ENCODE results near the gene PCDHGA1.
A peak's percentile ranks its signal among the peaks of the same experiment; 100 is the strongest.

The PCDHGA1 gene

DNA sequence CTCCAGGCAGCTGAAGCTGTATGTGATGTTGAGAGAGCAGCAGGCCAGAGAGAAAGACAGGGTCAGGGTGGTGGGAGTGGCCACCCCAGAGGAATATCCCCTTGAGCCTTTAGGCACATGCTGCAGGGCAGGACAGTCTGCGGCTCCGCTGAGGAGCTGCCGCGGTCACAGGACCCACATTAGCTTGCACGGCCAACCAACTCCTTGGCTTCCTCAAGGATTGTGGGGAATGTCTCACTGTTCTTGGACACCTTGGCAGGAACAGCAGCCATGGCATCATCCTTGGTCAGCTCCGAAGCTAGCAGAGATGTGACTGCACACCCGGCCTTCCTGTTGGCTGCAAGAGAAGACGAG lies 186.3 kb downstream of the PCDHGA1 start:
- no peak for DNase-seq

DNA sequence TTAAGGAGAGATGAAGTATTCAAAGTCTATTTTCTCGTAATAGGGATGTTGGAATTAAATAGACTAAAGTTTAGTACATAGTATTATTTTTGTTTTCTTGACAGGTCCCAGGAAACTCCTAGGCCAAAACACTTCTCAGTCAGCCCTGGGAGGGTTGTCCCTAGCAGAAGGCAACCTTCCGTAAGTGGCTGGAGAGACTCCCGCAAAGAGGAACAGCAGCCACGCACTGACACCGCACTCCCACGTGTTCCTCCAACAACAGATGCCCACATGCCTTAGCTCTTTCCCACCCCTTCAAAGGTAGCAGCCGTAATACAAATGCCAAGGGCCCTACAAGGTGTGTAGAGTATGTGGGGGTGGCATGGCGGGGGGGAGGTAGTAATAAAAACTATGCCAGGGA lies 187.0 kb downstream of the PCDHGA1 start:
- DNase-seq: no peak

GRCh38 chr5:141517880-141518617 lies 187.7 kb downstream of the PCDHGA1 start:
- DNase-seq: no peak

- DNase-seq: no peak
These were observed 188.3 kb downstream of the PCDHGA1 start for GRCh38 chr5:141518618-141519015.

GRCh38 chr5:141519605-141520565 lies 189.6 kb downstream of the PCDHGA1 start:
- no peak for DNase-seq

DNA sequence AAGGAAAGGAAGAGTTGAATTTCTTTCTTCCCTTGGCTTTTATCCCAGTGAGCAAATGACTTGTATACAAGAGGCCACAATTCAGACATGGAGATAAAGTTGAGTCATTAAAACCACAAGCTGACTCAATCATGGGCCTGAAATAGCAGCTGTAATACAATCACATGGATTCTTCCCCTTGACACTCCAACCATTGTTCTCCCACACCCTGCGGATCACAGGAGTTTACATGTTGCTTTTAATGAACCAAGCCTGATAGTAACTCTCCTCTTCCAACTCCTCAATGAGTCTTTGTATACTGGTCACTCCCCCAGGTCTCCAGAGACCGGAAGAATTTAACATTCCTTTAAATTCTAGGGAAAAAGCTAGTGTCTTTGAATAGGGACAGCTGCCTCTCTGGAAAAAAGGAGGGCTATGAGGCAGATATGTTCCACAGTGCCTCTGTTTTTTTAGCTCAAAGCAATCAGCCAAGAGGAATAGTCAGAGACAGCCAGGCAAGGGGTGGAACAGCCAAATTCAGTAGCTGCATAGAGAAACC lies 191.0 kb downstream of the PCDHGA1 start:
- peak; percentile 78 for DNase-seq

GRCh38 chr5:141522301-141522700 lies 192.0 kb downstream of the PCDHGA1 start:
- no peak for DNase-seq

DNA sequence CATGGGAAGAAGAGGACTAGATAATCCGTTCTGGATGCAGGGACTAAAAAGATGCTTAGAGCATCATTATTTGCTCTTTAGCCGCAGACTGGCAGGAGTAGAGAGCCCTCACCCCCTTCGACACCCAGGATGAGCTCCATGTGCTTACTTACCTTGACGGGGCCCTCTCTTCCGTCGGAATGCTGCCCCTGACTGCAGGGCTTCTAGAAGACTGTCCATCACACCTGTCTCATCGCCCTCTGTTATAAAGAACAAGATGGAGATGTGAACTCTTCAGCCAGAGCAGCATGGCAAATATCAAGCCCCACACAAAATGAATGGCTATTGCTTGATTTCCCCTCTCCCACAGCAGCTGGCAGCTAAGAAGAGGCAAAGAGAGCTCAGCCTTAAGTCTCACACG lies 193.7 kb downstream of the PCDHGA1 start:
- no peak for DNase-seq

GRCh38 chr5:141524604-141525597 lies 194.6 kb downstream of the PCDHGA1 start:
- DNase-seq: no peak

- no peak for DNase-seq
These were observed 195.3 kb downstream of the PCDHGA1 start for GRCh38 chr5:141525653-141526052.

GRCh38 chr5:141527426-141527825 lies 197.1 kb downstream of the PCDHGA1 start:
- DNase-seq: no peak

GRCh38 chr5:141528291-141528984 lies 198.1 kb downstream of the PCDHGA1 start:
- DNase-seq: no peak

- DNase-seq: no peak
These were observed 198.7 kb downstream of the PCDHGA1 start for GRCh38 chr5:141529002-141529401.

DNA sequence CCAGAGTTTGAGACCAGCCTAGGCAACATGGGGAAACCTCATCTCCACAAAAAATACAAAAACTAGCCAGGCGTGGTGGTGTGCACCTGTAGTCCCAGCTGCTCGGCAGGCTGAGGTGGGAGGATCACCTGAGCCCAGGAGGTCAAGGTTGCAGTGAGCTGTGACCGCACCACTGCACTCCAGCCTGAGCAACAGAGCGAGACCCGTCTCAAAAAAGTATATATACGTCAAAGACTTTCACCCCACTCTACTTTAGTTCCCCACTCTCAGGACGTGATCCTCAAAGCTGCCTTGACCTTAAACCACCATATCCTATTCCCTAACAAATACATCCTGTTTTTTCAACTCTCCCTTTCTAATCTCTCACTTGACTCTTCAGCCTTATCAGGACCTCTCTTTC lies 199.6 kb downstream of the PCDHGA1 start:
- no peak for DNase-seq

DNA sequence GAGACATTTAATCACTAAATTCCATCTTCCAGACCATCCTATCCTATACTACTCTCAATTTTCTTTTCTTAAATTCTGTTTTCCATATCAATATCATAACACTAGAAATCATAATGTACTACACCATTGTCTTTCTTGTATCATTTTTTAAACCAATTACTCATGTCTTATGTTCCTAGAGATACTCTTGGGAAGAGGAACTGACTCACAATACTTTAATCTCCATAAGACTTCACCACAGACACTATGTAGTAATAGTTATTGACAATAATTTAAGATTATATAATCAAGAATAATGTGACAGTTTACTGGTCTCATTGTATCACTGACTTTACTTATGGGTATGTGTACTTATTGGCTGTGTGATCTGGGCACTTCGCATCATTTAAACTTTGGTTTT lies 202.4 kb downstream of the PCDHGA1 start:
- DNase-seq: no peak

DNA sequence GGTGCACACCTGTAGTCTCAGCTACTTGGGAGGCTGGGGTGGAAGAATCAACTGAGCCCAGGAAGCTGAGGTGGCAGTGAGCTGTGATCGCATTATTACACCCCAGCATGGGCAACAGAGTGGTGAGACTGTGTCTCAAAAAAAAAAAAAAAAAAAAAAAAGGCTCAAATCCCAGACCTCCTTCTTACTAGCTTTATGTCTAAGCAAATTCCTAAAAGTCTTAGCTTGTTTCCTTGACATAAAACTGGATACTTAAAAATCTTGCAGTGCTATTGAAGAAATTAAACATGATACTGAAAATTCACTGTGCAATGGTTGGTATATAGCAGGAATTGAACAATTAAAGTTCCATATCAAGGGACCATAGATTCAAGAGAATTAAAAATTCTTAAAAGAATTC lies 203.6 kb downstream of the PCDHGA1 start:
- DNase-seq: no peak

DNA sequence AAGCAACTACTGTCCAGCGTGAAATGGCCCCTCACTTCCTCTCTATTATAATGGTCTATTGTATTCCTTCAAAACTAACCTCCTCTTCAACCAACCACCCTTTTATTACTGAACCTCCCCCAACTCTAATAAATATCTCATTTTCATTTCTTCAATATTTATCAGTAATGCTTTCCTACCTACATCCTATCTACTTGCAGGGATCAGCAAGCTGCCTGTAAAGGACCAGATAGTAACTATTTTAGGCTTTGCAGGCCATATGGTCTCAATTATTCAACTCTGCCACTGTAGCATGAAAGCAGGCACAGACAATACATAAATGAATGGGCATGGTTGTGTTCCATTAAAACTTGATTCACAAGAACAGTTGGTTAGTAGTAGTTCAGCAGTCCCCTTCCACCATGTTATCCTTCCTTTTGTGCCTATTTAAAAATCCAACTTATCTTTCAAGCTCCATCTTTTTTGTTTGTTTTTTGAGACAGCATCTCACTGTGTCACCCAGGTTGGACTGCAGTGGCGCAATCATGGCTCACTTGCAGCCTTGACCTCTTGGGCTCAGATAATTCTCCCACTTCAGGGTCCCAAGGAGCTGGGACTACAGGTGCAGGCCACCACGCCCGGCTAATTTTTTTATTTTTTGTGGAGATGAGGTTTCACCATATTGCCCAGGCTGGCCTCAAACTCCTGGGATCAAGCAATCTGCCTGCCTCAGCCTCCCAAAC lies 204.3 kb downstream of the PCDHGA1 start:
- no peak for DNase-seq

- no peak for DNase-seq
These were observed 212.7 kb downstream of the PCDHGA1 start for GRCh38 chr5:141543053-141543452.

DNA sequence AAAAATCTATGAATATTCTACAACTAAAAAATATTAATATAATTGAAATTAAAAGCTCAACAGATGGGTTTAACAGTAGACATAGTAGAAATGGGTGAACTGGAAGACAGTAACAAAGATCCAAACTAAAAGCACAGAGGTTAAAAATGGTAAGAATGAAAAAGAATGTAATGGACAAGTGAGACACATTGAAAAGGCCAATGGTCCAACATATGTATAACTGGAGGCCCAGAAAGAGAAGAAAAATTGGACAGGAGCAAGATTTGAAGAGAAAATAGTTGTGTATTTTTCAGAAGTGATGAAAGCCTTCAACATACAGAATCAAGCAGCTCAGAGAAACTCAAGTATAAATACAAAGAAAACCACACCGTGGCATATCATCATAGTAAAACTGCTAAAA lies 217.2 kb downstream of the PCDHGA1 start:
- DNase-seq: no peak

- no peak for DNase-seq
These were observed 217.6 kb downstream of the PCDHGA1 start for GRCh38 chr5:141547921-141548320.

- peak; percentile 11 for DNase-seq
These were observed 227.4 kb downstream of the PCDHGA1 start for GRCh38 chr5:141557681-141558136.

Measured in SIG-M5 (cell line).